Measurements from ENCODE around the gene FOXE1. TPM values are rescaled to one million over a fixed set of nuclear protein-coding genes. Genes with fewer than 3 reads are reported as not detected.

The FOXE1 gene
- total and polyA plus RNA-seq, 2 donors (not counting 1 experiment from before 2014, with no cell fraction given): 2.0 TPM; not detected in 1

GRCh38 chr9:97813072-97813471, 40.0 kb upstream of the FOXE1 start:
- Histone ChIP-seq H3K4me3 (replicated peaks in 1 of 4; ENCODE audit: control extremely low read depth in 1 of 4, insufficient read depth in 1 of 4, low read depth in 3 of 4, low read length in 4 of 4) (no peak overlapping the region), H3K79me2 (ENCODE audit: control insufficient read depth, insufficient read depth, low read length) (no peaks in the 10 kb centered on the region), H3K36me3 (ENCODE audit: control insufficient read depth, insufficient read depth, low read length) (no peaks in the 10 kb centered on the region), H3K27me3 (ENCODE audit: control insufficient read depth, insufficient read depth, low read length) (peaks cover 6% of the 10 kb centered on the region), H3K27ac (ENCODE audit: insufficient read depth, low read length) (no peak overlapping the region), H3K9ac (ENCODE audit: insufficient read depth, low read length) (no peak overlapping the region), H3K4me2 (ENCODE audit: extremely low read depth, insufficient read depth, low read length) (no peak overlapping the region), H3K4me1 (ENCODE audit: control insufficient read depth, extremely low read depth, insufficient read depth, low read length) (no peaks in the 10 kb centered on the region), H2AFZ (ENCODE audit: low read length) (no peak overlapping the region), H4K20me1 (ENCODE audit: control insufficient read depth, extremely low read depth, insufficient read depth, low read length) (no peaks in the 10 kb centered on the region), H3K9me3 (ENCODE audit: control insufficient read depth, insufficient read depth, low read depth, low read length) (no peaks in the 10 kb centered on the region)
- DNase-seq (ENCODE audit: low read depth in 2 of 2): no peak
- no peak for TF ChIP-seq CTCF (conservative IDR thresholded peaks at IDR 0.05 in 1 of 2, IDR thresholded peaks at IDR 0.05 in 1 of 2; ENCODE audit: low read depth in 1 of 2, low read length in 2 of 2)

- Histone ChIP-seq H3K27me3 (ENCODE audit: control insufficient read depth, insufficient read depth, low read length) (peaks cover 13% of the 10 kb centered on the region), H3K27ac (ENCODE audit: insufficient read depth, low read length) (no peak overlapping the region)
- TF ChIP-seq CTCF (conservative IDR thresholded peaks at IDR 0.05 in 1 of 2, IDR thresholded peaks at IDR 0.05 in 1 of 2; ENCODE audit: low read depth in 1 of 2, low read length in 2 of 2): no peak
- TF ChIP-seq EZH2 (IDR thresholded peaks at IDR 0.05; ENCODE audit: low read length, missing control alignments): no peak
These were observed 33.3 kb upstream of the FOXE1 start for GRCh38 chr9:97819735-97820134.

GRCh38 chr9:97820373-97820772, 32.7 kb upstream of the FOXE1 start:
- no peak overlapping the region for H3K27ac ChIP-seq (ENCODE audit: insufficient read depth, low read length)
- H3K9me3 ChIP-seq (ENCODE audit: control insufficient read depth, insufficient read depth, low read depth, low read length): no peaks in the 10 kb centered on the region
- H3K4me1 ChIP-seq (ENCODE audit: control insufficient read depth, extremely low read depth, insufficient read depth, low read length): no peaks in the 10 kb centered on the region
- no peak overlapping the region for H2AFZ ChIP-seq (ENCODE audit: low read length)
- TF ChIP-seq CTCF (conservative IDR thresholded peaks at IDR 0.05 in 1 of 2, IDR thresholded peaks at IDR 0.05 in 1 of 2; ENCODE audit: low read depth in 1 of 2, low read length in 2 of 2) (no peak), EZH2 (IDR thresholded peaks at IDR 0.05; ENCODE audit: low read length, missing control alignments) (no peak)
- no peaks in the 10 kb centered on the region for H3K36me3 ChIP-seq (ENCODE audit: control insufficient read depth, insufficient read depth, low read length)
- no peak overlapping the region for H3K4me2 ChIP-seq (ENCODE audit: extremely low read depth, insufficient read depth, low read length)
- no peak overlapping the region for H3K9ac ChIP-seq (ENCODE audit: insufficient read depth, low read length)
- DNase-seq (ENCODE audit: low read depth in 2 of 2): no peak
- no peak overlapping the region for H3K4me3 ChIP-seq (replicated peaks in 1 of 4; ENCODE audit: control extremely low read depth in 1 of 4, insufficient read depth in 1 of 4, low read depth in 3 of 4, low read length in 4 of 4)
- H3K79me2 ChIP-seq (ENCODE audit: control insufficient read depth, insufficient read depth, low read length): no peaks in the 10 kb centered on the region
- H3K27me3 ChIP-seq (ENCODE audit: control insufficient read depth, insufficient read depth, low read length): peaks cover 13% of the 10 kb centered on the region
- no peaks in the 10 kb centered on the region for H4K20me1 ChIP-seq (ENCODE audit: control insufficient read depth, extremely low read depth, insufficient read depth, low read length)

More at GRCh38 chr9:97819735-97820134, 33.3 kb upstream of the FOXE1 start:
- DNase-seq (ENCODE audit: low read depth in 2 of 2): no peak
- H3K4me1 ChIP-seq (ENCODE audit: control insufficient read depth, extremely low read depth, insufficient read depth, low read length): no peaks in the 10 kb centered on the region
- no peak overlapping the region for H2AFZ ChIP-seq (ENCODE audit: low read length)
- H4K20me1 ChIP-seq (ENCODE audit: control insufficient read depth, extremely low read depth, insufficient read depth, low read length): no peaks in the 10 kb centered on the region
- no peaks in the 10 kb centered on the region for H3K36me3 ChIP-seq (ENCODE audit: control insufficient read depth, insufficient read depth, low read length)
- no peak overlapping the region for H3K4me2 ChIP-seq (ENCODE audit: extremely low read depth, insufficient read depth, low read length)
- no peak overlapping the region for H3K4me3 ChIP-seq (replicated peaks in 1 of 4; ENCODE audit: control extremely low read depth in 1 of 4, insufficient read depth in 1 of 4, low read depth in 3 of 4, low read length in 4 of 4)
- H3K9me3 ChIP-seq (ENCODE audit: control insufficient read depth, insufficient read depth, low read depth, low read length): no peaks in the 10 kb centered on the region
- no peaks in the 10 kb centered on the region for H3K79me2 ChIP-seq (ENCODE audit: control insufficient read depth, insufficient read depth, low read length)
- H3K9ac ChIP-seq (ENCODE audit: insufficient read depth, low read length): no peak overlapping the region

Data from fibroblast of lung (primary cell).